Measurements from ENCODE around the gene GHITM. TPM values are rescaled to one million over a fixed set of nuclear protein-coding genes. Genes with fewer than 3 reads are reported as not detected.

Gene GHITM
- total and polyA plus RNA-seq, 2 of the 13 experiments (the other 11 are each of a cell fraction or from before 2014, with no cell fraction given): 163 to 212 TPM

DNA sequence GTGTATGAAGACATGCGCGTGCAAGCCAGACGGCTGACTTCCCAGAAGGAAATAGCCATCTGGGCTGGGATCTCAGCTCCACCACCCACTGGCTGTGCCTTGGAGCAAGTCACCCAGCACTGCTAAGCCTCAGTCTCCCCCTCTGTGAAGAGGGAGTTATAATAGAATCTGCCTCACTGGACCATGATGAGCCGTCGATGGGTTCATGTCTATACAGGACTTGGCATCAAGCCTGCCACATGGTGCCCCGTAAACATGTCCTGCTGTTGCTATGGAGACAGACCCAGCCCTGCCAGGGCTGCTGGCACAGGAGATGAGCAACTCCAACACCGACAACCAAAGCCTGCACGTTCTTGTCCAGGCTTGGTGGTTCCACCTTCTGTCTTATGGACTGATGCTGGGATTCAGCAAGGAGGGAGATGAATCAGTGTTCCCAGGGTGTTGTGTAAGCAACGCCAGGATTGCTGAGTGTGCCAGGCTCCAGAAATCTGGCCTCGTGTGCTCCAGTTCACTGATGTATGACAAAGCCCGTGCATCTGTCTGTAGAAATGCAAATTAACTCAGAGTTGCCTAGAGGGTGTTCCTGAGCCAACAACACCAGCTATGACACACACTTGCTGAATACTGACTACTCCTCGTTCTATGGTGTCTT, 39.9 kb downstream of the GHITM start:
- no peaks in the 10 kb centered on the region for H3K9me3 ChIP-seq (ENCODE audit: low read length)
- no peak overlapping the region for H3K4me2 ChIP-seq (ENCODE audit: low read depth, low read length)
- ATAC-seq (no peak), DNase-seq (ENCODE audit: low spot score) (no peak), FAIRE-seq (no peak)
- TF ChIP-seq, protein P1, sequence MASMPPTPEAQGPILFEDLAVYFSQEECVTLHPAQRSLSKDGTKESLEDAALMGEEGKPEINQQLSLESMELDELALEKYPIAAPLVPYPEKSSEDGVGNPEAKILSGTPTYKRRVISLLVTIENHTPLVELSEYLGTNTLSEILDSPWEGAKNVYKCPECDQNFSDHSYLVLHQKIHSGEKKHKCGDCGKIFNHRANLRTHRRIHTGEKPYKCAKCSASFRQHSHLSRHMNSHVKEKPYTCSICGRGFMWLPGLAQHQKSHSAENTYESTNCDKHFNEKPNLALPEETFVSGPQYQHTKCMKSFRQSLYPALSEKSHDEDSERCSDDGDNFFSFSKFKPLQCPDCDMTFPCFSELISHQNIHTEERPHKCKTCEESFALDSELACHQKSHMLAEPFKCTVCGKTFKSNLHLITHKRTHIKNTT (CRISPR knock-in tag; IDR thresholded peaks at IDR 0.05): no peak
- TF ChIP-seq ATRX (CRISPR knock-in tag; IDR thresholded peaks at IDR 0.05; ENCODE audit: borderline replicate concordance): no peak
- no peak for TF ChIP-seq SYNCRIP (IDR thresholded peaks at IDR 0.05; ENCODE audit: insufficient read depth, low read depth, low read length)
- no peak for TF ChIP-seq ZNF34 (CRISPR knock-in tag; IDR thresholded peaks at IDR 0.05; ENCODE audit: borderline replicate concordance)
- TF ChIP-seq, protein P2, sequence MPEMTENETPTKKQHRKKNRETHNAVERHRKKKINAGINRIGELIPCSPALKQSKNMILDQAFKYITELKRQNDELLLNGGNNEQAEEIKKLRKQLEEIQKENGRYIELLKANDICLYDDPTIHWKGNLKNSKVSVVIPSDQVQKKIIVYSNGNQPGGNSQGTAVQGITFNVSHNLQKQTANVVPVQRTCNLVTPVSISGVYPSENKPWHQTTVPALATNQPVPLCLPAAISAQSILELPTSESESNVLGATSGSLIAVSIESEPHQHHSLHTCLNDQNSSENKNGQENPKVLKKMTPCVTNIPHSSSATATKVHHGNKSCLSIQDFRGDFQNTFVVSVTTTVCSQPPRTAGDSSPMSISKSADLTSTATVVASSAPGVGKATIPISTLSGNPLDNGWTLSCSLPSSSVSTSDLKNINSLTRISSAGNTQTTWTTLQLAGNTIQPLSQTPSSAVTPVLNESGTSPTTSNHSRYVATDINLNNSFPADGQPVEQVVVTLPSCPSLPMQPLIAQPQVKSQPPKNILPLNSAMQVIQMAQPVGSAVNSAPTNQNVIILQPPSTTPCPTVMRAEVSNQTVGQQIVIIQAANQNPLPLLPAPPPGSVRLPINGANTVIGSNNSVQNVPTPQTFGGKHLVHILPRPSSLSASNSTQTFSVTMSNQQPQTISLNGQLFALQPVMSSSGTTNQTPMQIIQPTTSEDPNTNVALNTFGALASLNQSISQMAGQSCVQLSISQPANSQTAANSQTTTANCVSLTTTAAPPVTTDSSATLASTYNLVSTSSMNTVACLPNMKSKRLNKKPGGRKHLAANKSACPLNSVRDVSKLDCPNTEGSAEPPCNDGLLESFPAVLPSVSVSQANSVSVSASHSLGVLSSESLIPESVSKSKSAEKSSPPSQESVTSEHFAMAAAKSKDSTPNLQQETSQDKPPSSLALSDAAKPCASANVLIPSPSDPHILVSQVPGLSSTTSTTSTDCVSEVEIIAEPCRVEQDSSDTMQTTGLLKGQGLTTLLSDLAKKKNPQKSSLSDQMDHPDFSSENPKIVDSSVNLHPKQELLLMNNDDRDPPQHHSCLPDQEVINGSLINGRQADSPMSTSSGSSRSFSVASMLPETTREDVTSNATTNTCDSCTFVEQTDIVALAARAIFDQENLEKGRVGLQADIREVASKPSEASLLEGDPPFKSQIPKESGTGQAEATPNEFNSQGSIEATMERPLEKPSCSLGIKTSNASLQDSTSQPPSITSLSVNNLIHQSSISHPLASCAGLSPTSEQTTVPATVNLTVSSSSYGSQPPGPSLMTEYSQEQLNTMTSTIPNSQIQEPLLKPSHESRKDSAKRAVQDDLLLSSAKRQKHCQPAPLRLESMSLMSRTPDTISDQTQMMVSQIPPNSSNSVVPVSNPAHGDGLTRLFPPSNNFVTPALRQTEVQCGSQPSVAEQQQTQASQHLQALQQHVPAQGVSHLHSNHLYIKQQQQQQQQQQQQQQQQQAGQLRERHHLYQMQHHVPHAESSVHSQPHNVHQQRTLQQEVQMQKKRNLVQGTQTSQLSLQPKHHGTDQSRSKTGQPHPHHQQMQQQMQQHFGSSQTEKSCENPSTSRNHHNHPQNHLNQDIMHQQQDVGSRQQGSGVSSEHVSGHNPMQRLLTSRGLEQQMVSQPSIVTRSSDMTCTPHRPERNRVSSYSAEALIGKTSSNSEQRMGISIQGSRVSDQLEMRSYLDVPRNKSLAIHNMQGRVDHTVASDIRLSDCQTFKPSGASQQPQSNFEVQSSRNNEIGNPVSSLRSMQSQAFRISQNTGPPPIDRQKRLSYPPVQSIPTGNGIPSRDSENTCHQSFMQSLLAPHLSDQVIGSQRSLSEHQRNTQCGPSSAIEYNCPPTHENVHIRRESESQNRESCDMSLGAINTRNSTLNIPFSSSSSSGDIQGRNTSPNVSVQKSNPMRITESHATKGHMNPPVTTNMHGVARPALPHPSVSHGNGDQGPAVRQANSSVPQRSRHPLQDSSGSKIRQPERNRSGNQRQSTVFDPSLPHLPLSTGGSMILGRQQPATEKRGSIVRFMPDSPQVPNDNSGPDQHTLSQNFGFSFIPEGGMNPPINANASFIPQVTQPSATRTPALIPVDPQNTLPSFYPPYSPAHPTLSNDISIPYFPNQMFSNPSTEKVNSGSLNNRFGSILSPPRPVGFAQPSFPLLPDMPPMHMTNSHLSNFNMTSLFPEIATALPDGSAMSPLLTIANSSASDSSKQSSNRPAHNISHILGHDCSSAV (CRISPR knock-in tag; IDR thresholded peaks at IDR 0.05; ENCODE audit: borderline replicate concordance): no peak
- TF ChIP-seq, protein P3, sequence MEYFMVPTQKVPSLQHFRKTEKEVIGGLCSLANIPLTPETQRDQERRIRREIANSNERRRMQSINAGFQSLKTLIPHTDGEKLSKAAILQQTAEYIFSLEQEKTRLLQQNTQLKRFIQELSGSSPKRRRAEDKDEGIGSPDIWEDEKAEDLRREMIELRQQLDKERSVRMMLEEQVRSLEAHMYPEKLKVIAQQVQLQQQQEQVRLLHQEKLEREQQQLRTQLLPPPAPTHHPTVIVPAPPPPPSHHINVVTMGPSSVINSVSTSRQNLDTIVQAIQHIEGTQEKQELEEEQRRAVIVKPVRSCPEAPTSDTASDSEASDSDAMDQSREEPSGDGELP (IDR thresholded peaks at IDR 0.05; ENCODE audit: borderline replicate concordance, low read depth): no peak
- no peak for TF ChIP-seq RBFOX2 (IDR thresholded peaks at IDR 0.05; ENCODE audit: low read depth, low read length)
- TF ChIP-seq, protein P4, sequence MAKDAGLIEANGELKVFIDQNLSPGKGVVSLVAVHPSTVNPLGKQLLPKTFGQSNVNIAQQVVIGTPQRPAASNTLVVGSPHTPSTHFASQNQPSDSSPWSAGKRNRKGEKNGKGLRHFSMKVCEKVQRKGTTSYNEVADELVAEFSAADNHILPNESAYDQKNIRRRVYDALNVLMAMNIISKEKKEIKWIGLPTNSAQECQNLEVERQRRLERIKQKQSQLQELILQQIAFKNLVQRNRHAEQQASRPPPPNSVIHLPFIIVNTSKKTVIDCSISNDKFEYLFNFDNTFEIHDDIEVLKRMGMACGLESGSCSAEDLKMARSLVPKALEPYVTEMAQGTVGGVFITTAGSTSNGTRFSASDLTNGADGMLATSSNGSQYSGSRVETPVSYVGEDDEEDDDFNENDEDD (CRISPR knock-in tag; IDR thresholded peaks at IDR 0.05; ENCODE audit: borderline replicate concordance): no peak
- no peak for TF ChIP-seq ZMYM3 (CRISPR knock-in tag; IDR thresholded peaks at IDR 0.05)
- TF ChIP-seq SIN3B (IDR thresholded peaks at IDR 0.05; ENCODE audit: low read length): no peak
- TF ChIP-seq, protein P5, sequence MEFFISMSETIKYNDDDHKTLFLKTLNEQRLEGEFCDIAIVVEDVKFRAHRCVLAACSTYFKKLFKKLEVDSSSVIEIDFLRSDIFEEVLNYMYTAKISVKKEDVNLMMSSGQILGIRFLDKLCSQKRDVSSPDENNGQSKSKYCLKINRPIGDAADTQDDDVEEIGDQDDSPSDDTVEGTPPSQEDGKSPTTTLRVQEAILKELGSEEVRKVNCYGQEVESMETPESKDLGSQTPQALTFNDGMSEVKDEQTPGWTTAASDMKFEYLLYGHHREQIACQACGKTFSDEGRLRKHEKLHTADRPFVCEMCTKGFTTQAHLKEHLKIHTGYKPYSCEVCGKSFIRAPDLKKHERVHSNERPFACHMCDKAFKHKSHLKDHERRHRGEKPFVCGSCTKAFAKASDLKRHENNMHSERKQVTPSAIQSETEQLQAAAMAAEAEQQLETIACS (CRISPR knock-in tag; IDR thresholded peaks at IDR 0.05): no peak
- 33% methylated on average over 8 of the region's 12 CpGs for WGBS (ENCODE audit: low lambda C conversion rate)
- H3K9ac ChIP-seq (ENCODE audit: insufficient read depth, low read depth, low read length): no peak overlapping the region
- in situ Hi-C loops (cut with HindIII; ENCODE audit: extremely low pct_ligation_motif_present, low pct_unique_long_range_greater_than_20kb): no loop called here
- no peaks in the 10 kb centered on the region for H3K79me2 ChIP-seq (ENCODE audit: insufficient read depth, low read length)
- intact Hi-C loops (cut with micrococcal nuclease; ENCODE audit: unreplicated experiment): no loop called here
- H3K27ac ChIP-seq (ENCODE audit: extremely low read length, insufficient read depth, low read length): no peak overlapping the region
- no TSS peak for BruUV-seq (replicated peaks)
- no peaks in the 10 kb centered on the region for H4K20me1 ChIP-seq (ENCODE audit: insufficient read depth, low read length)
- H3K4me1 ChIP-seq (ENCODE audit: insufficient read depth, low read length): no peaks in the 10 kb centered on the region
- ChIA-PET POLR2A (no interaction called here), CTCF (ENCODE audit: low intra/inter-chr PET ratio, low total read pairs) (no interaction called here)
- no peak overlapping the region for H3K4me3 ChIP-seq (replicated peaks in 1 of 3; ENCODE audit: insufficient read depth in 1 of 3, low read depth in 2 of 3, low read length in 3 of 3)
- no peaks in the 10 kb centered on the region for H3K36me3 ChIP-seq (replicated peaks in 1 of 2; ENCODE audit: control insufficient read depth in 1 of 2, insufficient read depth in 2 of 2, low read length in 2 of 2)
- H2AFZ ChIP-seq (ENCODE audit: low read length): no peak overlapping the region
- H3K27me3 ChIP-seq (ENCODE audit: control insufficient read depth in 1 of 2, insufficient read depth in 2 of 2, low read length in 2 of 2): no peaks in the 10 kb centered on the region

Data from HepG2 (cell line).